MV-4-11 (cell line): ENCODE measurements around the gene LYRM9.
A peak's percentile ranks its signal among the peaks of the same experiment; 100 is the strongest.

Experiments used
- DNase-seq: peaks from one replicate; lab custom pipeline; 2025; lab: John Stamatoyannopoulos, UW

LYRM9 gene

DNA sequence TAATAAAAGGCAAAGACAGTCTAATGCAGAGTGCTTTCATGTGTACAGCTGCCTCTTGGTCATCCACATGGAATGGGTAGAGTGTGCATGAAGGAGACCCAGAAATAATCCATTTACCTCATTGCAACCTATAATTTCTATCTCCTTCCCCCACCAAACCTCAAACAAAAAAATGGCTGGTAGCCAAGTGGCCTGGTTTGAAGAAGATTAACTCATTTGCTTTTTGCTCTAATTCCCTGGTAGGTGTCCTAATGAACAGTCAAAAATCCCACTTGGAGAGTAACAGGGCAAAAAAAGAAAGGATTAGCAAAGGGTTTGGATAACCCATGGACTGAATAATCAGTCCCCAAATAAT, 13.0 kb upstream of the LYRM9 start:
- no peak for DNase-seq

GRCh38 chr17:27905447-27906225, 12.5 kb upstream of the LYRM9 start:
- no peak for DNase-seq

GRCh38 chr17:27904534-27905446, 11.6 kb upstream of the LYRM9 start:
- DNase-seq, result no peak

GRCh38 chr17:27904114-27904513, 10.9 kb upstream of the LYRM9 start:
- no peak for DNase-seq

DNA sequence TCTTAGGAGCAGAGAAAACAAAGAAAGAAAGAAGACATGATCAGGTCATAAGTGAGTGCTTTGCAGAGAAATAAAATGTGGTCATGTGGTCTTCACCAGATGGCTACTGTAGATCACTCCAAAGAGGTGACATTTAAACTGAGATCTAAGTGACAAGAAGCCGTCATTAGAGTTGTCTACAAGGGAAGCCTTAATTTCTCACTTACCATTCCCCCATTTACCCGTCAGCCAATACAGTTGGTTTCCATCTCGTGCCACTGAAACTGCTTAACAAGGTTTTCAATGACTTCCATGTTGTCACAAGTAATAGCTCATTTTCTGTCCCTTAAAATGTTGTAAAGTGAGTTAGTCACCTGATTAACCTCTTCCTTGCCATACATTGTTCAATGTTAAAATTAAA, 6.4 kb upstream of the LYRM9 start:
- no peak for DNase-seq

- DNase-seq, result no peak
These were observed 4.9 kb upstream of the LYRM9 start for GRCh38 chr17:27898096-27898495.

DNA sequence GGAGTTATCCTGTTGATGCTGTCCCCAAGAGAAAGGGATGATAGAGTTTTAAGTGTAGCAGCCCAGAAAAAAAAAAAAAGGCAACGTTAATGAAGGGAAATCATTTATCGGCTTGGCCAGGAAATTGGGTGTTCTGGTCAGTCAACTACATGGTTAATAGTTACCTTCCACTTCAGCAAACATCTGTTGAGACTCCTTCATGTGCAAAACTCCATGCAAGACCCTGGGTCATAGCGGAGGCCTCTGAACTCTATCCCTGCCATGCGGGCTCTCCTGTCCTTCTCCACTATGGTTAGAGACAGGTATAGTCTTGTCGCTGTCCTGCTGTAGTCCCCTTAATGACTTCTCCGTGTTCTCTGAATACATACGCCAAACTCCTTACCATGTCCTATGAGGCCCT, 3.5 kb upstream of the LYRM9 start:
- DNase-seq, result no peak

- DNase-seq, result no peak
These were observed 2.9 kb upstream of the LYRM9 start for GRCh38 chr17:27895940-27896535.

- no peak for DNase-seq
These were observed 2.1 kb upstream of the LYRM9 start for GRCh38 chr17:27895123-27895895.

DNA sequence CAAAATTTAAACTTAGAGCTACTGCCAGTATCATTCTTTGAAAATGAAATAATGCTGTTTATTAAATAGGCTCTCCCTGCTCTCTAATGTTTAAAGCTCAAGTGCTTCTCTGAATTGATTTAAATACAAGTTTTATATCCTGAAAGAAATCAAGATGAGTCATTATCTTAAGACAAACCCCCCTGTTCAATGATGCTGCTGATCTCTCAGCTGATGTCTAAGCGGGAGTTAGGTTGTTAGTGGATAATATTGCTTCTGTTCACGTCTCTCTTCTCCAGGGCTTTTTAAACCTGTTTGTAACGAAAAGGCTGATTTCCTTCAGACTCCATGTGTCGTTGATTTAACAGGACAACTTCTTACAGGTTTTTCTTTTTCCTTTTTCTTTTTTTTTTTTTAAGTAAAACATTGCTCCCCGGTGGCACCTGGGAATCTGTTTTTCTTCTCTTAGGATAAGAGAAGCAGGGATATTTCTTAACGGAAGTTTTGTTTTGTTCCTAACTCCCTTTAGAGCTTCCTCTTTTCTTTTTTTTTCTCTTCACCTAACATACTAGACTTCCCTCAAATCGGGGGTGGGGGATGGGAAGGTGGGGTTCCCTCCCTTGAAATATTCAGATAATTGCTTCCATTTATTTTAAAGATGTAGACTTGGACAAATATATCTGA, 807 bp upstream of the LYRM9 start:
- DNase-seq, result peak; percentile 50

GRCh38 chr17:27892542-27892865, 661 bp downstream of the LYRM9 start:
- DNase-seq, result no peak

- no peak for DNase-seq
These were observed 1.3 kb downstream of the LYRM9 start for GRCh38 chr17:27891841-27892240.

DNA sequence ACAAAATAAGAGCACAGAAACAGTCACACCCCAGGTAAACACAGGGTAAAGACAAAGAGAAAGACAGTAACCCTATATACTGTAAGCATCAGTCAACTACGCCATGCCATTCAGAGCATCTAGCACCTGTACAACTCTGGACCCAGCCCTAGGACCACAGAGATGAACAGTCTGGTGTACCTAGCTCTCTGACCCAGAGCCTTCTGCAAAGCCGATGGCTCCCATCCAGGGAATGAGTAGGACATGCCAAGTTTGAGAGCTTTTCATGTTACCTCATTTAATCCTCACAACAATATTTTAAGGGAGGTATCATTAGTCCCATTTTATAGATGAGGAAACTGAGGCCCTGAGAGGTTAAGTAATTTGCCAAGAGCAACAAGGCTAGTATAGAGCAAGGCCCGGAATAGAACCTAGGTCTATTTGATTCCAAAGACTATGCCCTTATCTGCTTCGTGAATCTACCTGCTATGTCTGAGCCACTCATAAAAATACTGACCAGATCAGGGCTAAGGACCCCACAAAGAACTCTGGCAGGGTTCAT, 3.4 kb downstream of the LYRM9 start:
- DNase-seq, result no peak

GRCh38 chr17:27888945-27889344, 4.2 kb downstream of the LYRM9 start:
- no peak for DNase-seq

- peak; percentile 15 for DNase-seq
These were observed 5.1 kb downstream of the LYRM9 start for GRCh38 chr17:27888067-27888466.

GRCh38 chr17:27886348-27886906, 6.7 kb downstream of the LYRM9 start:
- DNase-seq, result peak; percentile 80

- DNase-seq, result no peak
These were observed 10.9 kb downstream of the LYRM9 start for GRCh38 chr17:27882162-27882840.

DNA sequence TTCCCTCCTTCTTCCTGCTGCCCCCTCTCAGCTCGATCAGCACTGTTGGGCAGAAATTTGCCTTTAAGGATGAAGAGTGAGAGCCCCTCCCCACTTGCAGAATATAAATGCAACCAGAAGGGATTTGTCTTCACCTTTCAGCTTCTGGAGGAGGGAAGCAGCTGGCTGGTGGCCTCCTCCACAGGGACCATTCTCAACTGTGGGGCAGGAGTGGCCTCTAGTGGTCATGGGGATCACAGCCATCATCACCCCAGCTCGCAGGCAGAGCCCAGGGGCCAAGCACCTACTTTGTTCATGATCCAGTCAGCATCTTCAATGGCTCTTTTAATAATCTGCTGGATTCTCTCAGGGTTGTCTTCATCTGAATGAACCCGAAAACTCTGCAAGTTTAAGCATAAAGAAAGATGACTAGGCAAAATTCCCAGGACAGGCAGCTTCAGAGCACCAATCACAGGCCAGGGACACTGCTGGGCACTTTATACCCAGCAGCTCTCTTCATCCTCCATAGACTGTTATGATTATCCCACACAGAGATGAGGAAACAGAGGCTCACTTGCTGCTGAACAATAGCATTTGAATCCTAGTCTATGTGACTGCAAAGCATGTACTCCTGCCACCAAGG, 13.1 kb downstream of the LYRM9 start:
- peak; percentile 43 for DNase-seq

DNA sequence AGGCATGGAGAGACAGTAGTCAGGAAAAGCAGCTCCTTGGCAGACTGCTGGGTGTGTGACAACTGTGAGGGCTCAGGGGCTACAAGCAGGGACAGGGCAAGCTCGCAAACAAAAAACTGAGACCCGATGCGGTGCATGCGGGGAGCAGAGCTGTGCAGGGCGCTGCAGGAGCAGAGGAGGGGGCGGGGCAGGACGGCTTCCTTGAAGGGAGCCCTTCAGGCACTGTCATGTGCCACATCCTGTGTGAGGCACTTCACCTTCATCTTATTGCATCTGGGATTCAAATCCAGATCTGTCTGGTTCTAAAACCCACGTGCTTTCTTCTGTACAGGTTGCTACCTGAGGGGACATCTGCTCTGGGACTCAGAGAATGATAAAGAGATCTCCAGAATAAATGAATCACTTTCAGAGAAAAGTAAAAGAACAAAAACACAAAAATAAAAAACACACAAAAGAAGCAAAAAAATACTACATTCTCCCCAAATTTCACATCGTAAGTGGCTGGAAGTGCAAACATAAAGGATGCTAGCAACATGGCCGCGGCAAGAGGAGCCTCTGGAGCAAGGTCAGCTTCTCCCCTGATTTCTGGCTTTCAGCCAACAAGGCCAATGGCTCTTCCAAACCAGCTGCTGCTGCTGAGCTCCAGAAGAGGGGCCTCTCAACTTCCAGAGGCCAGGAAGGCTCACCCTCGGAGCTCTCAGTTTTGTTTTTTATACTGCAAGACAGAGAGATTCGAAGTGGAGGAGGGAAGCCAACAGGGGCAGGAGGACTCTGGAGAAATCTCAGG, 14.2 kb downstream of the LYRM9 start:
- DNase-seq, result no peak
